Lower leg skin (tissue), 3 donors: ENCODE measurements around the gene HAT1.

Source experiments
- POLR2A ChIP-seq, 2 donors: fragments of 450-650 bp; IDR thresholded peaks; one replicate each; pipeline ENCODE4 v1.6.1; 2016 to 2017; ENCODE audit warnings: antibody characterized with exemption in 2 of 2, mild to moderate bottlenecking in 1 of 2, moderate library complexity in 1 of 2
- TF ChIP-seq, protein P1 (sequence below), 3 donors: fragments of 450-650 bp; IDR thresholded peaks; one replicate each; pipeline ENCODE4 v1.5.1; 2016; ENCODE audit warnings: antibody characterized with exemption in 3 of 3, mild to moderate bottlenecking in 3 of 3, moderate library complexity in 2 of 3

DNA sequence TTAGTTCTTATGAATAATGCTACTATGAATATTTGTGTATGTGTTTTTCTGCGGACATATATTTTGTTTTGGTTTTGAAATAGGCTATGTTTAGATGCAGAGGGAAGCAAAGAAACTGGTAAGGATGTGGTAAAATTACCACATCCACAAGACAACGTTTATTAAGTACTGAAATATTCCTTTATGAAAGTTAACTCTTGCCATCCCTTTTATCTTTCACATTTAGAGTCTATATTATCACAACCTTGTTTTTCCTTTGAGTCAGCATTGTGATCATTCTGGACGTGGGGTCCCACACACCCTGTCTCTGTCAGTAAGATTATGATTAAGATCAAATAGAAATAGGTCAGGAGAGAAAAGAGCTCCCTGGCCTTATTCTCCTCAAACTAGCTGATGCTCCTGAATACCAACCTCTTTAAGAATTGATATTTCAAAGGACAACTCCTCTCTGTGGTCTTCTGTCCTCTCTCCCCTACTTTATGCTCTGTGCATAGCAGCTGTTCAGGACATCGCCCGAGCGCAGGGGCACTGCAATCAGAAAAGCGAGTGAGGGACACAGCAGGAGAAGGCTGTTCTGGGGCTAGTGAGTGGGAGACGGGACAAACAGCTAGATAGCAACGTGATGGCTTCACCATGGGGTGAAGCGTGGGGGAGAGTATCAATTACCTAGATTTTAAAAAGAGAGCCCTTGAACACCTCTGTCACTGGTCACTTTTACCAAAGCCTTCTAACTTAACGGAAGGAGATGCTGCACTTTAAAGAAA is 89.7 kb downstream of the HAT1 start:
- TF ChIP-seq, protein P1, sequence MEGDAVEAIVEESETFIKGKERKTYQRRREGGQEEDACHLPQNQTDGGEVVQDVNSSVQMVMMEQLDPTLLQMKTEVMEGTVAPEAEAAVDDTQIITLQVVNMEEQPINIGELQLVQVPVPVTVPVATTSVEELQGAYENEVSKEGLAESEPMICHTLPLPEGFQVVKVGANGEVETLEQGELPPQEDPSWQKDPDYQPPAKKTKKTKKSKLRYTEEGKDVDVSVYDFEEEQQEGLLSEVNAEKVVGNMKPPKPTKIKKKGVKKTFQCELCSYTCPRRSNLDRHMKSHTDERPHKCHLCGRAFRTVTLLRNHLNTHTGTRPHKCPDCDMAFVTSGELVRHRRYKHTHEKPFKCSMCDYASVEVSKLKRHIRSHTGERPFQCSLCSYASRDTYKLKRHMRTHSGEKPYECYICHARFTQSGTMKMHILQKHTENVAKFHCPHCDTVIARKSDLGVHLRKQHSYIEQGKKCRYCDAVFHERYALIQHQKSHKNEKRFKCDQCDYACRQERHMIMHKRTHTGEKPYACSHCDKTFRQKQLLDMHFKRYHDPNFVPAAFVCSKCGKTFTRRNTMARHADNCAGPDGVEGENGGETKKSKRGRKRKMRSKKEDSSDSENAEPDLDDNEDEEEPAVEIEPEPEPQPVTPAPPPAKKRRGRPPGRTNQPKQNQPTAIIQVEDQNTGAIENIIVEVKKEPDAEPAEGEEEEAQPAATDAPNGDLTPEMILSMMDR (IDR thresholded peaks at IDR 0.05) = no peak
- no peak for TF ChIP-seq POLR2A (IDR thresholded peaks at IDR 0.05)
